SK-N-SH (cell line): ENCODE data around the gene CEACAM19. TPM values are rescaled to one million over a fixed set of nuclear protein-coding genes. Genes with fewer than 3 reads are reported as not detected.

Experiments used
- CTCF ChIA-PET: fragments of 300-600, 350-600 bp; formaldehyde crosslinking; extraction: SDS; loops from one replicate; lab custom pipeline; 2021; lab: Yijun Ruan, JAX
- POLR2A ChIA-PET: fragments of 350-600 bp; sonication (Branson Sonifier 250); formaldehyde crosslinking; extraction: SDS; loops from one replicate; lab custom pipeline; 2020; ENCODE audit warnings: antibody characterized with exemption, inconsistent platforms; lab: Yijun Ruan, JAX
- DNase-seq: peaks from one replicate; pipeline ENCODE4 v3.0.0; 2012
- H2AFZ ChIP-seq: fragments of 200-600 bp; sonication (generic); 2 replicates; pipeline ENCODE4 v1.8.1; 2016; ENCODE audit warnings: antibody characterized with exemption, mild to moderate bottlenecking, low read depth
- H3F3A ChIP-seq: fragments of 200-600 bp; sonication (generic); replicated peaks from 2 replicates; pipeline ENCODE3; 2016; ENCODE audit warnings: antibody characterized with exemption, mild to moderate bottlenecking; ENCODE audit not compliant: insufficient read depth
- H3K27ac ChIP-seq, 2 experiments: fragments of 200-500 bp in 1 of 2; fragments of 200-600 bp in 1 of 2; sonication (Bioruptor generic) in 1 of 2; sonication (generic), shearing (Covaris generic) in 1 of 2; 2 replicates each; pipeline versions ENCODE4 v1.5.1 to v1.6.1; 2014 to 2016; ENCODE audit warnings: low read depth in 2 of 2, inconsistent platforms in 1 of 2, low read length in 1 of 2, mild to moderate bottlenecking in 1 of 2, mixed read lengths in 1 of 2
- H3K27me3 ChIP-seq: fragments of 200-600 bp; sonication (generic), shearing (Covaris generic); 2 replicates; pipeline ENCODE4 v1.6.1; 2016; ENCODE audit warnings: mixed run types; ENCODE audit not compliant: insufficient read depth
- H3K36me3 ChIP-seq, 2 experiments: fragments of 200-500 bp in 1 of 2; fragments of 200-600 bp in 1 of 2; sonication (Bioruptor generic) in 1 of 2; sonication (generic) in 1 of 2; replicated peaks in 1 of 2; 2 replicates each; pipeline versions ENCODE3 to v1.5.1; 2014 to 2016; ENCODE audit warnings: low read length in 1 of 2, mild to moderate bottlenecking in 1 of 2; ENCODE audit not compliant: insufficient read depth in 2 of 2, control insufficient read depth in 1 of 2
- H3K4me1 ChIP-seq, 2 experiments: fragments of 200-500 bp in 1 of 2; fragments of 200-600 bp in 1 of 2; sonication (Bioruptor generic) in 1 of 2; sonication (generic), shearing (Covaris generic) in 1 of 2; 2 replicates each; pipeline versions ENCODE4 v1.5.1 to v1.6.1; 2014 to 2016; ENCODE audit warnings: low read depth in 1 of 2, low read length in 1 of 2, mixed run types in 1 of 2; ENCODE audit not compliant: insufficient read depth in 2 of 2, control insufficient read depth in 1 of 2
- H3K4me2 ChIP-seq: fragments of 200-600 bp; sonication (generic), shearing (Covaris generic); 2 replicates; pipeline ENCODE4 v1.6.1; 2017; ENCODE audit warnings: mixed run types
- H3K4me3 ChIP-seq, 2 experiments: fragments of 200-500 bp in 1 of 2; fragments of 200-600 bp in 1 of 2; sonication (Bioruptor generic) in 1 of 2; sonication (generic), shearing (Covaris generic) in 1 of 2; 2 replicates each; pipeline versions ENCODE4 v1.5.1 to v1.8.1; 2014 to 2016; ENCODE audit warnings: low read depth in 2 of 2, inconsistent platforms in 1 of 2, low read length in 1 of 2, mild to moderate bottlenecking in 1 of 2, mixed read lengths in 1 of 2, moderate library complexity in 1 of 2
- H3K79me2 ChIP-seq: fragments of 200-600 bp; sonication (generic); 2 replicates; pipeline ENCODE4 v1.8.1; 2017; ENCODE audit warnings: mild to moderate bottlenecking; ENCODE audit not compliant: insufficient read depth
- H3K9ac ChIP-seq: fragments of 200-600 bp; sonication (generic); 2 replicates; pipeline ENCODE4 v1.6.1; 2017; ENCODE audit warnings: mixed run types
- H3K9me2 ChIP-seq: fragments of 200-600 bp; sonication (generic); 2 replicates; pipeline ENCODE4 v1.6.1; 2017; ENCODE audit warnings: mixed run types
- H3K9me3 ChIP-seq: fragments of 200-600 bp; sonication (generic); 2 replicates; pipeline ENCODE4 v1.6.1; 2017; ENCODE audit warnings: mixed run types, mild to moderate bottlenecking, moderate library complexity
- H4K20me1 ChIP-seq: fragments of 200-600 bp; sonication (generic); 2 replicates; pipeline ENCODE4 v1.6.1; 2017; ENCODE audit warnings: mild to moderate bottlenecking, mixed run types; ENCODE audit not compliant: insufficient read depth
- CTCF ChIP-seq: fragments of 200-600 bp; sonication (generic); IDR thresholded peaks from 2 replicates; pipeline ENCODE4 v1.6.1; 2017; ENCODE audit warnings: antibody characterized with exemption, mild to moderate bottlenecking, moderate library complexity
- FOSL2 ChIP-seq: IDR thresholded peaks from 2 replicates; pipeline ENCODE4 v1.4.0; 2012; ENCODE audit warnings: low read depth, mild to moderate bottlenecking, moderate library complexity, borderline replicate concordance
- FOXJ3 ChIP-seq: sonication (generic); formaldehyde crosslinking; IDR thresholded peaks from 2 replicates; pipeline ENCODE4 v1.5.1; 2020; ENCODE audit warnings: mild to moderate bottlenecking, missing genetic modification reagents
- FOXM1 ChIP-seq: IDR thresholded peaks from 2 replicates; pipeline ENCODE4 v1.4.0; 2012; ENCODE audit warnings: low read depth, mild to moderate bottlenecking
- GATA2 ChIP-seq: sonication (generic); formaldehyde crosslinking; IDR thresholded peaks from 2 replicates; pipeline ENCODE4 v1.5.0; 2020; ENCODE audit warnings: mild to moderate bottlenecking, missing genetic modification reagents
- JUND ChIP-seq: IDR thresholded peaks from 2 replicates; pipeline ENCODE4 v1.4.0; 2012
- MEF2A ChIP-seq: IDR thresholded peaks from 2 replicates; pipeline ENCODE4 v1.4.0; 2012; ENCODE audit warnings: low read depth, borderline replicate concordance
- NFIC ChIP-seq: IDR thresholded peaks from 2 replicates; pipeline ENCODE4 v1.4.0; 2012; ENCODE audit warnings: borderline replicate concordance
- POLR2AphosphoS5 ChIP-seq: IDR thresholded peaks from 2 replicates; pipeline ENCODE4 v1.6.1; 2012; ENCODE audit warnings: low read depth, low read length
- REST ChIP-seq: IDR thresholded peaks from 2 replicates; pipeline ENCODE4 v1.6.1; 2012; ENCODE audit warnings: mild to moderate bottlenecking, low read depth, low read length, moderate library complexity
- SMC3 ChIP-seq: IDR thresholded peaks from 2 replicates; pipeline ENCODE4 v1.6.1; 2012; ENCODE audit warnings: low read depth, low read length, improper control_type of control experiment
- WGBS: methylation state at CpG from one replicate; pipeline ENCODE4 v1.1.6; 2017; ENCODE audit warnings: low lambda C conversion rate; 5-methylcytosine and 5-hydroxymethylcytosine counted together
- polyA plus RNA-seq, 3 experiments: library from polyadenylated mRNA; depleted of rRNA; stranded (reverse); fragments of >200 nt; gene quantifications; 2 replicates each; pipeline ENCODE4 v1.2.3, GENCODE V29; 2012
- TF ChIP-seq, protein P1 (sequence below): IDR thresholded peaks from 2 replicates; pipeline ENCODE4; 2012
- TF ChIP-seq, protein P2 (sequence below): fragments of 150-350 bp; IDR thresholded peaks from 2 replicates; pipeline ENCODE4 v1.6.1; 2017; ENCODE audit warnings: antibody characterized with exemption, low read length, low read depth, borderline replicate concordance
- TF ChIP-seq, protein P3 (sequence below): IDR thresholded peaks from 2 replicates; pipeline ENCODE4 v1.4.0; 2012; ENCODE audit warnings: low read depth, borderline replicate concordance

The CEACAM19 gene
- polyA plus RNA-seq, 1 of the 3 experiments (the other 2 are of a cell fraction), result 2.0 TPM

DNA sequence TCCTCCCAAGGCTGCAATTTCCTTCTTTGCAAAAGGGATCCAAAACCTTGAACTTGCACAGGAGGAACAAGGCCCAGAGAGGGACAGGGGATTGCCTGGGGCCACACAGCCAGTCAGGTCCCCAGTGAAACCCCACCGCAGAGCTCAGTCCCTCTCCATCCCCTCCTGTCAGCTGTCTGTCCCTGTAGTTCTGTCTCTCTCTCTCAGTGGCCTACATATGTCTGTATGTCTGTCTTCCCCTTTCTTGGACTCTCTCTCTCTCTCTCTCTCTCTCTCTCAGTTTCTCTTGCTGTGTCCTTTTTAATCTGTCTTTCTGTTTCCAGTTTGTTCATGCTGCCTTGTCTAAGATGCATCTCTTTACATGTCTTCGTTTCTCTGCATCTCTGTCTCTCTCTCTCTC is 11.5 kb downstream of the CEACAM19 start:
- CTCF ChIA-PET, result interaction anchor here (0.6 to 2.8 kb wide), 5 partner anchors 25 to 156 kb away, joined by 3 to 10 read pairs (median 5); no protein-coding TSS in a partner anchor
- no peaks in the 10 kb centered on the region for H4K20me1 ChIP-seq

More for the DNA sequence above, 11.5 kb downstream of the CEACAM19 start:
- 81% methylated on average over 2 of the region's 2 CpGs for WGBS
- no peaks in the 10 kb centered on the region for H3K79me2 ChIP-seq
- TF ChIP-seq JUND (no peak), REST (no peak), CTCF (no peak), FOSL2 (no peak), MEF2A (no peak), NFIC (no peak), SMC3 (no peak), FOXJ3 (no peak), FOXM1 (no peak), GATA2 (CRISPR knock-in tag) (no peak), POLR2AphosphoS5 (no peak)
- TF ChIP-seq, protein P1, sequence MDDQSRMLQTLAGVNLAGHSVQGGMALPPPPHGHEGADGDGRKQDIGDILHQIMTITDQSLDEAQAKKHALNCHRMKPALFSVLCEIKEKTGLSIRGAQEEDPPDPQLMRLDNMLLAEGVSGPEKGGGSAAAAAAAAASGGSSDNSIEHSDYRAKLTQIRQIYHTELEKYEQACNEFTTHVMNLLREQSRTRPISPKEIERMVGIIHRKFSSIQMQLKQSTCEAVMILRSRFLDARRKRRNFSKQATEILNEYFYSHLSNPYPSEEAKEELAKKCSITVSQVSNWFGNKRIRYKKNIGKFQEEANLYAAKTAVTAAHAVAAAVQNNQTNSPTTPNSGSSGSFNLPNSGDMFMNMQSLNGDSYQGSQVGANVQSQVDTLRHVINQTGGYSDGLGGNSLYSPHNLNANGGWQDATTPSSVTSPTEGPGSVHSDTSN, result no peak
- TF ChIP-seq, protein P2, sequence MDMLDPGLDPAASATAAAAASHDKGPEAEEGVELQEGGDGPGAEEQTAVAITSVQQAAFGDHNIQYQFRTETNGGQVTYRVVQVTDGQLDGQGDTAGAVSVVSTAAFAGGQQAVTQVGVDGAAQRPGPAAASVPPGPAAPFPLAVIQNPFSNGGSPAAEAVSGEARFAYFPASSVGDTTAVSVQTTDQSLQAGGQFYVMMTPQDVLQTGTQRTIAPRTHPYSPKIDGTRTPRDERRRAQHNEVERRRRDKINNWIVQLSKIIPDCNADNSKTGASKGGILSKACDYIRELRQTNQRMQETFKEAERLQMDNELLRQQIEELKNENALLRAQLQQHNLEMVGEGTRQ, result no peak
- TF ChIP-seq, protein P3, sequence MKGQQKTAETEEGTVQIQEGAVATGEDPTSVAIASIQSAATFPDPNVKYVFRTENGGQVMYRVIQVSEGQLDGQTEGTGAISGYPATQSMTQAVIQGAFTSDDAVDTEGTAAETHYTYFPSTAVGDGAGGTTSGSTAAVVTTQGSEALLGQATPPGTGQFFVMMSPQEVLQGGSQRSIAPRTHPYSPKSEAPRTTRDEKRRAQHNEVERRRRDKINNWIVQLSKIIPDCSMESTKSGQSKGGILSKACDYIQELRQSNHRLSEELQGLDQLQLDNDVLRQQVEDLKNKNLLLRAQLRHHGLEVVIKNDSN, result no peak
- no peaks in the 10 kb centered on the region for H3K36me3 ChIP-seq
- H3F3A ChIP-seq, result peaks cover 35% of the 10 kb centered on the region
- no peak overlapping the region for H3K4me3 ChIP-seq
- DNase-seq, result no peak
- no peak overlapping the region for H2AFZ ChIP-seq
- H3K9me2 ChIP-seq, result no peaks in the 10 kb centered on the region
- H3K9me3 ChIP-seq, result no peaks in the 10 kb centered on the region
- no peak overlapping the region for H3K9ac ChIP-seq
- no peaks in the 10 kb centered on the region for H3K27me3 ChIP-seq
- no peak overlapping the region for H3K4me2 ChIP-seq
- no peak overlapping the region for H3K27ac ChIP-seq
- POLR2A ChIA-PET, result no interaction called here
- peaks cover 0 to 6% of the 10 kb centered on the region in 2 experiments; a peak in 1 of 4 replicates for H3K4me1 ChIP-seq
